ENCODE data around the gene HMCN2. TPM values are rescaled to one million over a fixed set of nuclear protein-coding genes. Genes with fewer than 3 reads are reported as not detected.

The HMCN2 gene
- total RNA-seq, 1 donor = under 0.01 TPM

DNA sequence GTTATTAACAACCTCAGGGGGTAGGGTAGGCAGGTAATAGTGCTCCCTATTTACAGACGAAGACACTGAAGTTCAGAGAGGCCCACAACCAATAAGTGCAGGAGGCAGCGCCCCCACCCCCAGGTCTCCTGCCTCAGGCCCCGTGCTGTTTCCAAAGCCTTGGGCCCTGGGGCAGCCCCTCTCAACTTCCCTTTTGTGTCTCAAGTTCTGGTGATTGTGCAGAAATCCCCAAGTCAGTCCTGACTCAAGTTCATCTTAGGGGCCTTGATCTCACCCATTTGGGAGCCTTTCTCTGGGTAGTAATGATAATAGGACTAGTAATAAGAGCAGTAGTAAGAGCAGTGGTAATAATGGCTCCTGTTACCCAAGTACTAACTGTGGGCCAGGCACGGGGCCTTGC, 143.7 kb downstream of the HMCN2 start:
- Histone ChIP-seq H3K9me3 (ENCODE audit: low read depth, low read length) (no peaks in the 10 kb centered on the region), H3K4me2 (ENCODE audit: insufficient read depth, low read length) (no peak overlapping the region), H3K79me2 (ENCODE audit: insufficient read depth, low read length) (no peaks in the 10 kb centered on the region), H4K20me1 (ENCODE audit: insufficient read depth, low read length) (no peaks in the 10 kb centered on the region), H3K27ac (ENCODE audit: low read depth, low read length) (no peak overlapping the region), H3K4me3 (ENCODE audit: insufficient read depth, low read length) (no peak overlapping the region), H2AFZ (ENCODE audit: low read length) (no peak overlapping the region), H3K27me3 (ENCODE audit: insufficient read depth, low read length) (peaks cover 20% of the 10 kb centered on the region), H3K4me1 (ENCODE audit: insufficient read depth, low read length) (no peaks in the 10 kb centered on the region), H3K36me3 (ENCODE audit: insufficient read depth, low read length) (no peaks in the 10 kb centered on the region)
- no peak for DNase-seq (ENCODE audit: insufficient read length, low spot score, missing footprints)
- TF ChIP-seq, protein P1, sequence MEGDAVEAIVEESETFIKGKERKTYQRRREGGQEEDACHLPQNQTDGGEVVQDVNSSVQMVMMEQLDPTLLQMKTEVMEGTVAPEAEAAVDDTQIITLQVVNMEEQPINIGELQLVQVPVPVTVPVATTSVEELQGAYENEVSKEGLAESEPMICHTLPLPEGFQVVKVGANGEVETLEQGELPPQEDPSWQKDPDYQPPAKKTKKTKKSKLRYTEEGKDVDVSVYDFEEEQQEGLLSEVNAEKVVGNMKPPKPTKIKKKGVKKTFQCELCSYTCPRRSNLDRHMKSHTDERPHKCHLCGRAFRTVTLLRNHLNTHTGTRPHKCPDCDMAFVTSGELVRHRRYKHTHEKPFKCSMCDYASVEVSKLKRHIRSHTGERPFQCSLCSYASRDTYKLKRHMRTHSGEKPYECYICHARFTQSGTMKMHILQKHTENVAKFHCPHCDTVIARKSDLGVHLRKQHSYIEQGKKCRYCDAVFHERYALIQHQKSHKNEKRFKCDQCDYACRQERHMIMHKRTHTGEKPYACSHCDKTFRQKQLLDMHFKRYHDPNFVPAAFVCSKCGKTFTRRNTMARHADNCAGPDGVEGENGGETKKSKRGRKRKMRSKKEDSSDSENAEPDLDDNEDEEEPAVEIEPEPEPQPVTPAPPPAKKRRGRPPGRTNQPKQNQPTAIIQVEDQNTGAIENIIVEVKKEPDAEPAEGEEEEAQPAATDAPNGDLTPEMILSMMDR (IDR thresholded peaks at IDR 0.05; ENCODE audit: extremely low read depth, low read depth, low read length) = no peak

GRCh38 chr9:130410443-130410842, 144.9 kb downstream of the HMCN2 start:
- Histone ChIP-seq H3K4me1 (ENCODE audit: insufficient read depth, low read length) (no peaks in the 10 kb centered on the region), H3K79me2 (ENCODE audit: insufficient read depth, low read length) (no peaks in the 10 kb centered on the region), H3K27ac (ENCODE audit: low read depth, low read length) (no peak overlapping the region), H3K4me3 (ENCODE audit: insufficient read depth, low read length) (no peak overlapping the region), H3K9me3 (ENCODE audit: low read depth, low read length) (no peaks in the 10 kb centered on the region), H2AFZ (ENCODE audit: low read length) (no peak overlapping the region), H3K27me3 (ENCODE audit: insufficient read depth, low read length) (peaks cover 13% of the 10 kb centered on the region), H3K4me2 (ENCODE audit: insufficient read depth, low read length) (no peak overlapping the region), H3K36me3 (ENCODE audit: insufficient read depth, low read length) (no peaks in the 10 kb centered on the region), H4K20me1 (ENCODE audit: insufficient read depth, low read length) (no peaks in the 10 kb centered on the region)
- no peak for DNase-seq (ENCODE audit: insufficient read length, low spot score, missing footprints)
- TF ChIP-seq, protein P1 (IDR thresholded peaks at IDR 0.05; ENCODE audit: extremely low read depth, low read depth, low read length) = no peak

DNA sequence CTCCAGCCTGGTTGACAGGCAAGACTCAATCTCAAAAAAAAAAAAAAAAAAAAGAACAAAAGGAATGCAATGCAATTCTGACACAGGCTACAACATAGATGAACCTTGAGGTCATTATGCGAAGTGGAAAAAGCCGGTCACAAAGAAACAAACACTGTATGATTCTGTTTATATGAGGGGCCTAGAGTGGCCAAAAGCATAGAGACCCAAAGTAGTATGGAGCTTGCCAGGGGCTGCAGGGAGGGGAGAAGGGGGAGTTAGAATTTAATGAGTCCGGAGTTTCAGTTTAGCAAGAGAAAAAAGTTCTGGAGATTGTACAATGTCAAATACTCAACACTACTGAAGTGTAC, 146.0 kb downstream of the HMCN2 start:
- DNase-seq (ENCODE audit: insufficient read length, low spot score, missing footprints) = no peak
- Histone ChIP-seq H3K79me2 (ENCODE audit: insufficient read depth, low read length) (no peaks in the 10 kb centered on the region), H3K4me3 (ENCODE audit: insufficient read depth, low read length) (no peak overlapping the region), H2AFZ (ENCODE audit: low read length) (no peak overlapping the region), H3K27ac (ENCODE audit: low read depth, low read length) (no peak overlapping the region), H3K4me2 (ENCODE audit: insufficient read depth, low read length) (no peak overlapping the region), H4K20me1 (ENCODE audit: insufficient read depth, low read length) (no peaks in the 10 kb centered on the region), H3K4me1 (ENCODE audit: insufficient read depth, low read length) (no peaks in the 10 kb centered on the region), H3K9me3 (ENCODE audit: low read depth, low read length) (no peaks in the 10 kb centered on the region), H3K36me3 (ENCODE audit: insufficient read depth, low read length) (no peaks in the 10 kb centered on the region), H3K27me3 (ENCODE audit: insufficient read depth, low read length) (peaks cover 13% of the 10 kb centered on the region)
- TF ChIP-seq, protein P1 (IDR thresholded peaks at IDR 0.05; ENCODE audit: extremely low read depth, low read depth, low read length) = no peak

DNA sequence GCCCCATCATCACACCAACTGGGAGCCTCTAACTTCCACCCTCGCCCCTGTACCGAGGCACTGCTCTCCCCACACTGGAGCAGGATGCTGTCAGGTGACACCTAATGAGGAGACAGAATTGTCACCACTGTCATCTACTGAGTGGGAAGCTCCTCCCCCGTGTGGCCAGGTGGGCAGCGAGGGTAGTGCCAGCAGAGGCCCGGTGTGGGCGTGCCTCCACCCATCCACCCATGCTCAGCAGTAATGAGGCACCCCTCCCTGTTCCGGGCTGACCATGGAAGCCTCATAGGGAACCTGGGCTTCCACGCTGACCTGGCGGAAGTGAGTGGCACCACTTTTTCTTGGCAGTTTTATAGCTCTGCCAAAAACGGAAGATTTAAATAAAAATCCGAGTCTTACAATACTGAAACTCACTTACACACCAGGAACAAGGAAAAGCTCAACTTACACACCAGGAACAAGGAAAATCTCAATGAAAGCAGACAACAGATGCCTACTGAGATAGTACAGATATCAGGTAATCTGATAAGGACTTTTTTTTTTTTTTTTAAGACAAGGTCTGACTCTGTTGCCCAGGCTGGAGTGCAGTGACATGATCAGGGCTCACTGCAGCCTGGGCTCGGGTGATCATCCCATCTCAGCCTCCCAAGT, 148.6 kb downstream of the HMCN2 start:
- no peaks in the 10 kb centered on the region for H4K20me1 ChIP-seq (ENCODE audit: insufficient read depth, low read length)
- no peaks in the 10 kb centered on the region for H3K79me2 ChIP-seq (ENCODE audit: insufficient read depth, low read length)
- no peak overlapping the region for H3K4me3 ChIP-seq (ENCODE audit: insufficient read depth, low read length)
- H3K9me3 ChIP-seq (ENCODE audit: low read depth, low read length) = no peaks in the 10 kb centered on the region
- H3K27me3 ChIP-seq (ENCODE audit: insufficient read depth, low read length) = peaks cover 13% of the 10 kb centered on the region
- H3K36me3 ChIP-seq (ENCODE audit: insufficient read depth, low read length) = no peaks in the 10 kb centered on the region
- H3K27ac ChIP-seq (ENCODE audit: low read depth, low read length) = no peak overlapping the region
- H3K4me1 ChIP-seq (ENCODE audit: insufficient read depth, low read length) = no peaks in the 10 kb centered on the region
- H2AFZ ChIP-seq (ENCODE audit: low read length) = no peak overlapping the region
- no peak for DNase-seq (ENCODE audit: insufficient read length, low spot score, missing footprints)
- H3K4me2 ChIP-seq (ENCODE audit: insufficient read depth, low read length) = no peak overlapping the region
- TF ChIP-seq, protein P1 (IDR thresholded peaks at IDR 0.05; ENCODE audit: extremely low read depth, low read depth, low read length) = no peak
